GM10266 (cell line): ENCODE measurements around the gene BID.

Experiments used
- DNase-seq: peaks from one replicate; pipeline ENCODE4 v3.0.0; 2012; ENCODE audit errors: extremely low spot score
- TF ChIP-seq, protein P1 (sequence below): IDR thresholded peaks from 2 replicates; pipeline ENCODE4 v1.5.1; 2012; ENCODE audit warnings: mild to moderate bottlenecking, low read depth; ENCODE audit not compliant: control insufficient read depth, insufficient read depth; ENCODE audit errors: missing control alignments

The BID gene

DNA sequence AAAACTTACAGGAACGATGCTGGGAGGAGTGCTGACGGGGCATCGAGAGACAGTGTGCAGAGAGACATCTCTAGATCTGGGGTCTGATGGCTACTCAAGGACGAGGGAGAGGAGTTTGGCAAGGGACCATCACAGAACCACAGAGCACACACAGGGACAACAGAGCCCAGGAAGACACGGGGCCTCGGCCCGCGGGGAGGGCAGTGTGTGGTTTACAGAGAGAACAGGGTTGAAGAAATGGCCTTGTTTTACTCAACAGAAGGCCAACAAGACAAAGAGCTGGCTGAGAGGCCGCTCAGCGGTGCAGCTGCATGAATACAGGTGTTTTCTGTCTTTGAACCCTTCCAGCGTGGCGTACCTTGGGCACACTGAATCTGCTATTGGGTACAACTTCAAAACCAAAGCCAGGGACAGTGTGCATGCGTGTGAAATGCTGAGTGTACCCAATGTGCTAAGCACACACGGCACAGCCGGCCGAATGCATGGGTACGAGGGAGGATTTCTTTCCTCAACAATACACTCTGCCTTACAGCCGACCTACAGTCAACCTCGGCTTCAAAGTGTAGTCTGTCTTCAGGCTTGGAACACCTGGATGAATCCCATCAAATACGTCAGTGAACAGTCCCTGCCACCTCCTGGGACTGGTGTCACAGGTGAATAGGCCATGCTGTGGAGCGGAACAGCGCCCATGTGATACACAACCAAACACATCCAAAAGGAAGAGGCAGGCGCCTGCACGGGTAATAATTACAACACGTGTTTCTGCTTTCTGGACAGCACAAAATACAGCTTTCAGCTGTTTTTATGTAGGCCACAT, 20.7 kb upstream of the BID start:
- TF ChIP-seq, protein P1, sequence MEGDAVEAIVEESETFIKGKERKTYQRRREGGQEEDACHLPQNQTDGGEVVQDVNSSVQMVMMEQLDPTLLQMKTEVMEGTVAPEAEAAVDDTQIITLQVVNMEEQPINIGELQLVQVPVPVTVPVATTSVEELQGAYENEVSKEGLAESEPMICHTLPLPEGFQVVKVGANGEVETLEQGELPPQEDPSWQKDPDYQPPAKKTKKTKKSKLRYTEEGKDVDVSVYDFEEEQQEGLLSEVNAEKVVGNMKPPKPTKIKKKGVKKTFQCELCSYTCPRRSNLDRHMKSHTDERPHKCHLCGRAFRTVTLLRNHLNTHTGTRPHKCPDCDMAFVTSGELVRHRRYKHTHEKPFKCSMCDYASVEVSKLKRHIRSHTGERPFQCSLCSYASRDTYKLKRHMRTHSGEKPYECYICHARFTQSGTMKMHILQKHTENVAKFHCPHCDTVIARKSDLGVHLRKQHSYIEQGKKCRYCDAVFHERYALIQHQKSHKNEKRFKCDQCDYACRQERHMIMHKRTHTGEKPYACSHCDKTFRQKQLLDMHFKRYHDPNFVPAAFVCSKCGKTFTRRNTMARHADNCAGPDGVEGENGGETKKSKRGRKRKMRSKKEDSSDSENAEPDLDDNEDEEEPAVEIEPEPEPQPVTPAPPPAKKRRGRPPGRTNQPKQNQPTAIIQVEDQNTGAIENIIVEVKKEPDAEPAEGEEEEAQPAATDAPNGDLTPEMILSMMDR: no peak
- no peak for DNase-seq

DNA sequence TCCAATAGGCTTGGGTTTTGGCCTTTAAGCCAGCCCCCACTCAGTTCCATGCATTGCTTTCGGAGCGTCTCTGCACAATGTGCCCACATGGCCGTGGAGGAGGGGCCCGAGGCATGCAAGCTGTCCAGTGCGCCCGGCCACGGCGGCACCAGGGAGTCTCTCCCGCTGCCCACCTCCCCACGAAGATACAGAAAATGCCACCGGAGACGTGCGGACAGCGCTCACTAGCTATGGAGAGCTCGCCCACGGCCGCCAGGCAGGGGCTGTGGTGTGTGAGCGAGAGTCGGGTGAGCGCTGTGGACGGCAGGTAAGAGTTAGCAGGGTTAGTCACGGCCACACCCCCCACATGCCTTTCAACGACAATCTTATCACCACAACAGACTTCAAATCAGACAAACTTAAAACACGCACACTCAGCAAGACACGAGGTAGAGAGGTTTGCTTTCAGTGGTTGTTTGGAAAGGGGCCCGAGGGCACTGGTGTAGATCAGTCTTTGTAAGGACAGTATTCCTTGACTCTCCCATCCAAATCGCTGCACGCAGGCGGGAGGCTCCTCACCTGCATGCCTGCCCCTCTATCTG, 18.7 kb upstream of the BID start:
- TF ChIP-seq, protein P1: no peak
- no peak for DNase-seq

DNA sequence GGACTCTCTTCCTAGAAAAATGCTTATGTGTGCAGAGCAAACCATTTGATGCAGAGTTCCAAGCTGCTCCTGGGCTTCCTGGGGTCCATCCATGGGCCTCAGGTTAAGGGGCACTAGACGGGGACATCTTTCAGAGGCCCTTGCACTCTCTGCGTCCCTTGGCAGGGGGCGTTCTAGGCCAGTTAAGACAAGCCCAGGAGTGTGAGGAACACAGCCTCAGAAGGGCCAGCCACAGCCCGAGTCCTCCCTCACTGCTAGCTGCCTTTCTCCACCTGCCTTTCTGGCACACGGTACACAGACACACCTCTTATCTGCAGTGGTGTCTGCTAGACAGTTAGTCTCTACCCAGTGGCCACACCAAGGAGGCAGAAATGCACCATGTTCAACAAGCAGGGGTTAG, 18.0 kb upstream of the BID start:
- peak; percentile 51 for DNase-seq
- TF ChIP-seq, protein P1: peak; percentile 27

DNA sequence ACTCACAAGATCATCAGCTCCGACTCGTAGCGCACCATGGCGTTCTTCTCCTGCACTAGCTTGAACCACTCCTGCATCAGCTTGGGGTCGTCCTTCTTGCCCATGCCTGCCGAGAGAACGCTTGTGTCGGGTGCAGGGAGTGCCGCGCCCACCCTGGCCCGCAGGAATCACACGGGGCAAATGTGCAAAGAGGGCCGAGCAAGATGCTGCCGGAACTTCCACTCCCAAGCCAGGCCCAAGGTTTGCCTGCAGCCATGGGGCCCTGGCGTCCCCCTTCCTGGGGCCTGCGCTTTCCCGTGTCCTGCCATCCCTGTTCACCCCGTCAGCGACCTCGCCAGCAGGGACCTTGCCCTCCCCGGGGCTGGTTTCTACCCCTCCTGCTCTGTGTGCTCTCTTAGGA, 16.9 kb upstream of the BID start:
- TF ChIP-seq, protein P1: no peak
- DNase-seq: no peak

DNA sequence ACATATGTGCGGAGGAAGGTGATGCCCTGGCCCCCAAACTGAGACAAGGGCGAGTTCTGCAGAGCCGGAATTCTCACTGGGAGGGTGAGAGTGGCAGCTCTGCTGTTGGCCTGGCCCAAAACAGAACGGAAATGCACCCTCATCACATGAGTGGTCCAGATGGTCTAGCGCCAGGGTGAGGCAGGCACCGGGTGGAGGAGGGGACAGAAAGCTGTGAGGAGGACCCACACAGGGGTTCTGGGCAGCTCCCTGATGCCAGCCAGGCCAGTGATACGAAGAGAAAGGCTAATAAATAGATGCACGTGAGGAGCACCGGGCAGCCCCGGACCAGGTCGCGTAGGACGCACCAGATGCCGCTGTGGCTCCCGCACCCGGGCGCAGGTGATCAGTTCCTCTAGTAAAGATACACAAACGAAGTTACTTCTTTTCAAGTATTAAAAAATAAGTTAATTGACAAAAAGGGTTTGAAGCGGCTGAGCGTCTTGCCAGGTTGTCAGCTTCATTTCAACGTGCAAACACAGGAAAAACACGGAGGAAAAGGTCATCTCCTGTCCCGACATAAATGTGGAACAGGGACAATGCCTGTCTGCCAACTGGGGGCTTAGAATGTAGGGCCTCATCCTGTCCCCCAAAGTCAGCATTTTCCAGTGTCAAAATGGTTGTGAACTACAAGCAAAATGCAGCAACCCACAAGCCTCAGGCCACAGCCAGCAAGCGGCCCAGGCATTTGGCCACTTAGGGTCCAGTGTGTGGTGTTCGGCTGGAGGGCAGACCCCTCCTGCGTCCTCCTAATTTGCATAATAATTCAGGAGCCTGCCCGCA, 15.3 kb upstream of the BID start:
- no peak for DNase-seq
- TF ChIP-seq, protein P1: no peak

DNA sequence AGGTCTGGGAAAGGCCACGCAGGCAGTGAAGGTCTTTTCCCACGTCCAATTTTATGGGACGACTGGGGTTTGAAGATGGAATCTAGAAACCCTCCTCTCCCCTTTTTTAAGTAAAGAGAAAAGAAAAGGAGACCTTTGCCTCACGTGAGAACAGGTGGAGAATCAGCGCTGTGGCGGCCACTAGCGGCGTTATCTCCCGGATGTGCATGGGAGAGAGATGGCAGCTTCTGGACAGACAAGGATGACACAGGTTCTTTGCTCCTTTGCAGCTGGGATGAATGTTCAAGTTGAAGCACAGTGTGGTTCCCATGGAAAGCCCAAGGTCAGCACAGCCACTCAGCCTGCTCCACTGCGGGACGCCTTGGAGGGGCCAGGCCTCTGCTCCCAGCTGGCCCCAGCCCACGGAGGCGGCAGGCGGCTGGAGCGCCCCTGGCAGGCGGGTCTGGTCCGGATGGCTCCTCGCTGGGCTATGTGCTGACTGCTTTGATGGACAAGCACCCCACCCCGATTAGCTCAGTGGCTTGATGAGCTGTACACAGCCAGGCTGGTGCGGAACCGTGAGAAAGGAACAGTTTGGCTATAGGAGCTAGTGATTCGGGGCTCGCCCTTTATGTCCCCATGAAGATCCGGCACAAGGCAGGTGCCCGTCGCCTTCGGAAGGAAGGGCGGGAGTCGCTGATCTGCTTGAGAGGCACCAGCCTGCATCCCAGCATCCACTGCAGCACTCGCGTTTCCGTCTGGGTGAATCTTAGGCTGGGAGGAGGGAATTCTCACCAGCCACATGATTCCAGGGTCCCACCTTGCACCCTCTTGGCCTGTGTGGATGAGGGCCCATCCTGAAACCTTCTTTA, 14.5 kb upstream of the BID start:
- DNase-seq: no peak
- TF ChIP-seq, protein P1: no peak
